GM13977 (cell line): ENCODE results near the gene ALDOB.

Source experiments
- DNase-seq: peaks from one replicate; pipeline ENCODE4 v3.0.0; 2012; ENCODE audit warnings: low spot score
- CTCF ChIP-seq: IDR thresholded peaks from 2 replicates; pipeline ENCODE4 v1.5.1; 2012; ENCODE audit warnings: mild to moderate bottlenecking, control low read depth; ENCODE audit not compliant: insufficient read depth; ENCODE audit errors: extremely low read depth, missing control alignments
- in situ Hi-C: fragments of 300-500 bp; cut with MboI; formaldehyde crosslinking; loops from one replicate; pipeline ENCODE4 v1.12.0; 2022; ENCODE audit warnings: low sequenced_read_pairs, low pct_unique_long_range_greater_than_20kb, mixed read lengths, inconsistent platforms; ENCODE audit not compliant: unreplicated experiment

The ALDOB gene

GRCh38 chr9:101462558-101462957 lies 27.0 kb upstream of the ALDOB start:
- TF ChIP-seq CTCF = no peak
- in situ Hi-C loops = no loop called here
- DNase-seq = no peak

- no peak for TF ChIP-seq CTCF
- in situ Hi-C loops = no loop called here
- DNase-seq = no peak
Observed at GRCh38 chr9:101460965-101461364, 25.4 kb upstream of the ALDOB start.

DNA sequence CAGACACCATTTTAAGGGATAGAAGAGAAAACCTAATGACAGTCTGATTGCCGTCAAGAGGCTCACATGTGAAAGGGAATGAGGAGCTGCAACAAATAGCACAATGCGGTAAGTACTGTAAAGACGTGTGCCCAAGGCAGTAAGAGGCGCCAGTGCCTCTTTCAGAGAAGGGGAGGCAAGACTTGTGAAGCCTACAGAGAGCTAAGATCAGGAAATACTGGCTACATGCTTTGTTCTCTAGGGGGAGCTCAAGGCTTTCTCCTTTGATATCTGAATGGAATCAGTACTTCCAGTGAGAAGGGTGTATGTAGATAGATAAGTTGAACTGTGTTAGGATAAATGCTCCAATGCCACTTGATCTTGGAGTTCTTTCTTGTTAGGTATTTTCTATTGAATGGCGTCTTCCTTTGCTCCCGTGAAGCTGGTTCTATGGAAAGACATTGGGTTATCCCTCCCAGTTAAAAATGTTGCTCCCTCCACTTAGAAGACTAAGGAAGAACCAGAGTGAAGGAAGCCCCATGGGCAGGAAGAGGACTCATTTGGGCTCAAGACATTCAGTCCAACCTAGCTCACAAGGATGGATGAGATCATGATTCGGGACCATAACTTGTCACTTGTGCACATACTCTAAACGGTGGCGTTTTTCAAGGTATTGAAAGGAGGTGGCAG lies 23.5 kb upstream of the ALDOB start:
- TF ChIP-seq CTCF = peak; percentile 70
- in situ Hi-C loops = no loop called here
- DNase-seq = peak; percentile 66

GRCh38 chr9:101457003-101457402 lies 21.4 kb upstream of the ALDOB start:
- DNase-seq = no peak
- in situ Hi-C loops = no loop called here
- no peak for TF ChIP-seq CTCF

GRCh38 chr9:101455656-101456240 lies 20.2 kb upstream of the ALDOB start:
- DNase-seq = no peak
- in situ Hi-C loops = no loop called here
- TF ChIP-seq CTCF = no peak

GRCh38 chr9:101453776-101454570 lies 18.4 kb upstream of the ALDOB start:
- DNase-seq = no peak
- in situ Hi-C loops = no loop called here
- TF ChIP-seq CTCF = no peak
